Thyroid gland (tissue), 4 donors: ENCODE results near the gene GLT1D1. TPM values are rescaled to one million over a fixed set of nuclear protein-coding genes. Genes with fewer than 3 reads are reported as not detected.

Experiments used
- DNase-seq, 2 donors: peaks; one replicate each; pipeline ENCODE4 v3.0.0-alpha.2; 2019
- H3K27ac ChIP-seq, 3 donors: fragments of 200-600 bp; sonication (generic); 1 replicate in 2 of 3; 2 replicates in 1 of 3; pipeline ENCODE4 v1.5.1; 2016 to 2019; ENCODE audit warnings: mild to moderate bottlenecking in 1 of 3, moderate library complexity in 1 of 3
- H3K27me3 ChIP-seq: fragments of 200-600 bp; sonication (generic); one replicate; pipeline ENCODE4 v1.5.1; 2019
- H3K36me3 ChIP-seq, 2 donors: fragments of 200-600 bp; sonication (generic); one replicate each; pipeline ENCODE4 v1.5.1; 2016 to 2019
- H3K4me1 ChIP-seq, 2 donors: fragments of 200-600 bp; sonication (generic); one replicate each; pipeline ENCODE4 v1.5.1; 2017 to 2019
- H3K4me3 ChIP-seq, 3 donors: fragments of 200-600 bp; sonication (generic); replicated peaks in 1 of 3; 1 replicate in 2 of 3; 2 replicates in 1 of 3; pipeline ENCODE4 v1.5.1; 2016; ENCODE audit warnings: mild to moderate bottlenecking in 1 of 3
- H3K9me3 ChIP-seq: fragments of 200-600 bp; sonication (generic); one replicate; pipeline ENCODE4 v1.5.1; 2017
- CTCF ChIP-seq, 6 experiments: fragments of 200-600 bp in 3 of 6; fragments of 450-650 bp in 3 of 6; sonication (generic) in 3 of 6; IDR thresholded peaks; one replicate each; pipeline ENCODE4 v1.5.1; 2016 to 2019; ENCODE audit warnings: antibody characterized with exemption in 6 of 6, mild to moderate bottlenecking in 2 of 6, inconsistent platforms in 1 of 6, moderate library complexity in 1 of 6
- POLR2A ChIP-seq, 2 donors: fragments of 450-650 bp; IDR thresholded peaks; one replicate each; pipeline ENCODE4 v1.6.1; 2017; ENCODE audit warnings: antibody characterized with exemption in 2 of 2, mild to moderate bottlenecking in 2 of 2, moderate library complexity in 1 of 2
- WGBS, 2 donors: methylation state at CpG; one replicate each; pipeline ENCODE4 v1.1.5; 2017; 5-methylcytosine and 5-hydroxymethylcytosine counted together
- intact Hi-C: fragments of 100-400 bp; cut with DNase I; formaldehyde crosslinking; loops from one replicate; pipeline ENCODE4 v1.15.1; 2023
- total RNA-seq, 4 donors: library from RNA; depleted of rRNA; stranded (reverse); fragments of >200 nt; gene quantifications; one replicate each; pipeline ENCODE4 v1.2.3, GENCODE V29; 2016

GLT1D1 gene
- total RNA-seq, 4 donors from 2014 or later = 0.13 to 2.6 (median 0.45) TPM

- TF ChIP-seq CTCF (IDR thresholded peaks at IDR 0.05) (no peak), POLR2A (IDR thresholded peaks at IDR 0.05) (no peak)
- Histone ChIP-seq H3K9me3 (no peaks in the 10 kb centered on the region), H3K4me1 (no peaks in the 10 kb centered on the region), H3K36me3 (no peaks in the 10 kb centered on the region), H3K4me3 (no peak overlapping the region), H3K27ac (no peak overlapping the region), H3K27me3 (no peaks in the 10 kb centered on the region)
- intact Hi-C loops = no loop called here
- WGBS, 2 donors = 73 to 75% methylated on average over 15 of the region's 15 CpGs
- no peak for DNase-seq
Measured at GRCh38 chr12:128861226-128862016, 8.1 kb downstream of the GLT1D1 start.

GRCh38 chr12:128863957-128864356, 10.7 kb downstream of the GLT1D1 start:
- TF ChIP-seq CTCF (IDR thresholded peaks at IDR 0.05) = no peak
- TF ChIP-seq POLR2A (IDR thresholded peaks at IDR 0.05) = no peak
- 63 to 75% methylated on average over 11 of the region's 11 CpGs for WGBS, 2 donors
- Histone ChIP-seq H3K9me3 (no peaks in the 10 kb centered on the region), H3K27ac (no peak overlapping the region), H3K4me1 (no peaks in the 10 kb centered on the region), H3K27me3 (no peaks in the 10 kb centered on the region), H3K36me3 (no peaks in the 10 kb centered on the region), H3K4me3 (no peak overlapping the region)
- intact Hi-C loops = no loop called here
- no peak for DNase-seq

GRCh38 chr12:128864516-128865186, 11.4 kb downstream of the GLT1D1 start:
- no peaks in the 10 kb centered on the region for H3K4me1 ChIP-seq
- TF ChIP-seq CTCF (IDR thresholded peaks at IDR 0.05) (no peak), POLR2A (IDR thresholded peaks at IDR 0.05) (no peak)
- H3K36me3 ChIP-seq = no peaks in the 10 kb centered on the region
- H3K27ac ChIP-seq = no peak overlapping the region
- DNase-seq = no peak
- no peaks in the 10 kb centered on the region for H3K27me3 ChIP-seq
- H3K4me3 ChIP-seq = no peak overlapping the region
- no peaks in the 10 kb centered on the region for H3K9me3 ChIP-seq
- 77% methylated on average over 9 of the region's 9 CpGs for WGBS, 2 donors
- intact Hi-C loops = no loop called here

GRCh38 chr12:128867466-128867865, 14.2 kb downstream of the GLT1D1 start:
- H3K4me3 ChIP-seq = no peak overlapping the region
- no peaks in the 10 kb centered on the region for H3K27me3 ChIP-seq
- no peaks in the 10 kb centered on the region for H3K4me1 ChIP-seq
- TF ChIP-seq POLR2A (IDR thresholded peaks at IDR 0.05) (no peak), CTCF (IDR thresholded peaks at IDR 0.05) (no peak)
- WGBS, 2 donors = 73 to 76% methylated on average over 13 of the region's 13 CpGs
- H3K9me3 ChIP-seq = no peaks in the 10 kb centered on the region
- intact Hi-C loops = no loop called here
- no peak for DNase-seq
- no peaks in the 10 kb centered on the region for H3K36me3 ChIP-seq
- H3K27ac ChIP-seq = no peak overlapping the region

- intact Hi-C loops = no loop called here
- TF ChIP-seq POLR2A (IDR thresholded peaks at IDR 0.05) = no peak
- no peak for TF ChIP-seq CTCF (IDR thresholded peaks at IDR 0.05)
- H3K9me3 ChIP-seq = no peaks in the 10 kb centered on the region
- WGBS, 2 donors = 57 to 90% methylated on average over 2 of the region's 2 CpGs
- no peak overlapping the region for H3K4me3 ChIP-seq
- no peaks in the 10 kb centered on the region for H3K36me3 ChIP-seq
- no peaks in the 10 kb centered on the region for H3K27me3 ChIP-seq
- no peak overlapping the region for H3K27ac ChIP-seq
- DNase-seq = no peak
- no peaks in the 10 kb centered on the region for H3K4me1 ChIP-seq
Measured at GRCh38 chr12:128871516-128871892, 18.2 kb downstream of the GLT1D1 start.
